Right renal cortex interstitium (tissue), 3 donors: Measurements from ENCODE around the gene SGO2. TPM values are rescaled to one million over a fixed set of nuclear protein-coding genes. Genes with fewer than 3 reads are reported as not detected.

ENCODE experiments used
- DNase-seq, 3 donors: peaks; one replicate each; pipeline ENCODE4 v3.0.0-alpha.2; 2013; ENCODE audit warnings: low read depth in 3 of 3, low spot score in 2 of 3
- polyA plus RNA-seq, 3 donors: library from polyadenylated mRNA; unstranded; fragments of 120-200 nt; gene quantifications; one replicate each; pipeline ENCODE4 v1.2.1, GENCODE V29; 2013; ENCODE audit not compliant: insufficient read length in 3 of 3

The SGO2 gene
- polyA plus RNA-seq: 10 to 100 TPM; 14.1 to 15.8 (median 15.7) TPM

GRCh38 chr2:200525882-200526651, at the start of gene SGO2:
Gene SGO2 (plus strand): TSS chr2:200526207. CDS start chr2:200532976, 6,769 bp downstream.
- peak; percentile 81 to 85 (median 84) for DNase-seq

GRCh38 chr2:200476836-200477235, 49.2 kb upstream of the SGO2 start:
- no peak for DNase-seq

- DNase-seq: no peak
Measured at GRCh38 chr2:200477667-200478131, 48.3 kb upstream of the SGO2 start.

- no peak for DNase-seq
Measured at GRCh38 chr2:200479692-200480265, 46.2 kb upstream of the SGO2 start.

GRCh38 chr2:200482194-200482593, 43.8 kb upstream of the SGO2 start:
- no peak for DNase-seq

- no peak for DNase-seq
Measured at GRCh38 chr2:200483729-200484198, 42.2 kb upstream of the SGO2 start.

- no peak for DNase-seq
Measured at GRCh38 chr2:200484934-200485333, 41.1 kb upstream of the SGO2 start.

- no peak for DNase-seq
Measured at GRCh38 chr2:200486529-200486928, 39.5 kb upstream of the SGO2 start.

- DNase-seq: no peak
Measured at GRCh38 chr2:200488169-200488568, 37.8 kb upstream of the SGO2 start.

- DNase-seq: no peak
Measured at GRCh38 chr2:200490001-200490400, 36.0 kb upstream of the SGO2 start.

GRCh38 chr2:200492656-200493055, 33.4 kb upstream of the SGO2 start:
- no peak for DNase-seq

- no peak for DNase-seq
Measured at GRCh38 chr2:200494048-200494447, 32.0 kb upstream of the SGO2 start.

- no peak for DNase-seq
Measured at GRCh38 chr2:200496696-200497095, 29.3 kb upstream of the SGO2 start.

- DNase-seq: no peak
Measured at GRCh38 chr2:200498402-200499162, 27.4 kb upstream of the SGO2 start.

- DNase-seq: no peak
Measured at GRCh38 chr2:200502196-200502595, 23.8 kb upstream of the SGO2 start.

- no peak for DNase-seq
Measured at GRCh38 chr2:200506679-200507078, 19.3 kb upstream of the SGO2 start.

- DNase-seq: no peak
Measured at GRCh38 chr2:200507179-200507578, 18.8 kb upstream of the SGO2 start.

GRCh38 chr2:200509235-200509611, 16.8 kb upstream of the SGO2 start:
- DNase-seq: no peak

- peak in 2 of 3 donors; percentile 41 to 72 for DNase-seq
Measured at GRCh38 chr2:200509612-200510433, 16.2 kb upstream of the SGO2 start, which contains the start of gene KCTD18. Gene KCTD18 (minus strand): TSS chr2:200510068. CDS start chr2:200507016, 3,052 bp downstream.

- DNase-seq: no peak
Measured at GRCh38 chr2:200515155-200515554, 10.9 kb upstream of the SGO2 start.
